MM.1S (cell line): Measurements from ENCODE around the gene SLC22A14.

Source experiments
- DNase-seq: peaks from one replicate; pipeline ENCODE4 v3.0.0-alpha.2; 2015
- H2AFZ ChIP-seq: fragments of 300-600 bp; sonication (generic); 2 replicates; pipeline ENCODE4 v1.6.0; 2016; ENCODE audit warnings: antibody characterized with exemption, low read length
- H3F3A ChIP-seq: fragments of 300-600 bp; sonication (generic); 2 replicates; pipeline ENCODE4 v1.6.1; 2016; ENCODE audit warnings: mild to moderate bottlenecking, antibody characterized with exemption, low read length, moderate library complexity, mixed read lengths; ENCODE audit not compliant: insufficient read depth
- H3K27ac ChIP-seq: fragments of 300-600 bp; sonication (generic); 2 replicates; pipeline ENCODE4 v1.5.1; 2016; ENCODE audit warnings: mild to moderate bottlenecking, low read length
- H3K27me3 ChIP-seq: fragments of 300-600 bp; sonication (generic); replicated peaks from 2 replicates; pipeline ENCODE4 v1.6.0; 2016; ENCODE audit warnings: low read length; ENCODE audit not compliant: insufficient read depth
- H3K36me3 ChIP-seq: fragments of 300-600 bp; sonication (generic); replicated peaks from 2 replicates; pipeline ENCODE4 v1.6.1; 2016; ENCODE audit warnings: mild to moderate bottlenecking, low read length, mixed read lengths; ENCODE audit not compliant: insufficient read depth
- H3K4me1 ChIP-seq: fragments of 300-600 bp; sonication (generic); 2 replicates; pipeline ENCODE4 v1.6.1; 2016; ENCODE audit warnings: low read length, mixed read lengths
- H3K4me2 ChIP-seq: fragments of 300-600 bp; sonication (generic); 2 replicates; pipeline ENCODE4 v1.6.0; 2016; ENCODE audit warnings: low read depth, low read length
- H3K4me3 ChIP-seq: fragments of 300-600 bp; sonication (generic); 2 replicates; pipeline ENCODE4 v1.5.1; 2016; ENCODE audit warnings: low read length, mixed read lengths
- H3K79me2 ChIP-seq: fragments of 300-600 bp; sonication (generic); 2 replicates; pipeline ENCODE4 v1.6.1; 2016; ENCODE audit warnings: mixed run types, low read length, mixed read lengths
- H3K9ac ChIP-seq: fragments of 300-600 bp; sonication (generic); 2 replicates; pipeline ENCODE4 v1.6.1; 2016; ENCODE audit warnings: low read length, mixed read lengths
- H3K9me2 ChIP-seq: fragments of 300-600 bp; sonication (generic); replicated peaks from 2 replicates; pipeline ENCODE4 v1.6.1; 2016; ENCODE audit warnings: mild to moderate bottlenecking, low read length, mixed read lengths; ENCODE audit not compliant: insufficient read depth
- H3K9me3 ChIP-seq: fragments of 300-600 bp; sonication (generic); replicated peaks from 2 replicates; pipeline ENCODE4 v1.6.1; 2016; ENCODE audit warnings: mild to moderate bottlenecking, low read length, mixed read lengths; ENCODE audit not compliant: insufficient read depth
- H4K20me1 ChIP-seq: fragments of 300-600 bp; sonication (generic); 2 replicates; pipeline ENCODE4 v1.6.1; 2016; ENCODE audit warnings: mild to moderate bottlenecking, low read length, moderate library complexity, mixed read lengths; ENCODE audit not compliant: insufficient read depth
- CTCF ChIP-seq: fragments of 300-600 bp; sonication (generic); IDR thresholded peaks from 2 replicates; pipeline ENCODE4 v1.5.1; 2016; ENCODE audit warnings: antibody characterized with exemption, low read length, mixed read lengths
- EZH2 ChIP-seq: fragments of 300-600 bp; sonication (generic); optimal IDR thresholded peaks from 2 replicates; pipeline ENCODE3; 2017; ENCODE audit warnings: low read depth, mild to moderate bottlenecking, antibody characterized with exemption, low read length, mixed read lengths
- EZH2phosphoT487 ChIP-seq: fragments of 300-600 bp; sonication (generic); IDR thresholded peaks from 2 replicates; pipeline ENCODE4 v1.6.1; 2018; ENCODE audit warnings: antibody characterized with exemption, low read length

SLC22A14 gene

GRCh38 chr3:38354588-38355330 lies 72.7 kb downstream of the SLC22A14 start:
- no peaks in the 10 kb centered on the region for H3K9me2 ChIP-seq
- H3K79me2 ChIP-seq, result peaks cover 10% of the 10 kb centered on the region; the same call in 1 of the 2 replicates
- no peaks in the 10 kb centered on the region for H3K4me1 ChIP-seq
- H4K20me1 ChIP-seq, result no peaks in the 10 kb centered on the region
- H3K27ac ChIP-seq, result no peak overlapping the region
- H3K36me3 ChIP-seq, result no peaks in the 10 kb centered on the region
- no peak for DNase-seq
- H3F3A ChIP-seq, result no peaks in the 10 kb centered on the region
- H3K27me3 ChIP-seq, result no peaks in the 10 kb centered on the region
- H3K4me3 ChIP-seq, result no peak overlapping the region
- no peak overlapping the region for H3K4me2 ChIP-seq
- no peak overlapping the region for H2AFZ ChIP-seq
- no peak overlapping the region for H3K9ac ChIP-seq
- H3K9me3 ChIP-seq, result no peaks in the 10 kb centered on the region
- TF ChIP-seq EZH2 (no peak), EZH2phosphoT487 (no peak), CTCF (no peak)

DNA sequence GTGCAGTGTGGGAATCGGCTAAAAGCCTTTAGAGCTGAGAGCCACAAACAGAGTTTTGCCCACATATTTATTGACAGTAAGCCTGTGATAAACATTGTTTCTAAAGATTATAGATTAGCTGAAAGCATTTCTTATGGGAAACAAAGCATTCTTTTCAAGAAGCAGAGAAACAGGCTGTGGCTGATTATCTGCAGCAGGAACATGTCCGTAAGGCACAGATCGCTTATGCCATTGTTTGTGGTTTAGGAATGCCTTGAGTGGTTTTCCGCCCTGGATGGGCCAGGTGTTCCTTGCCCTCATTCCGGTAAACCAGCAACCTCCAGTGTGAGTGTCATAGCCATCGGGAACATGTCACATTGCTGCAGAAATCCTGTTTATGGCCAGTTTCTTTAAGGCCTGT lies 76.9 kb downstream of the SLC22A14 start:
- H3K9me2 ChIP-seq, result no peaks in the 10 kb centered on the region
- no peaks in the 10 kb centered on the region for H3K4me1 ChIP-seq
- H3K4me2 ChIP-seq, result no peak overlapping the region
- no peak overlapping the region for H3K27ac ChIP-seq
- no peaks in the 10 kb centered on the region for H3K36me3 ChIP-seq
- DNase-seq, result no peak
- H3K79me2 ChIP-seq, result no peaks in the 10 kb centered on the region
- no peaks in the 10 kb centered on the region for H3F3A ChIP-seq
- no peak for TF ChIP-seq CTCF
- no peak for TF ChIP-seq EZH2
- TF ChIP-seq EZH2phosphoT487, result no peak
- no peak overlapping the region for H2AFZ ChIP-seq
- H3K27me3 ChIP-seq, result no peaks in the 10 kb centered on the region
- H3K9me3 ChIP-seq, result no peaks in the 10 kb centered on the region
- H3K9ac ChIP-seq, result no peak overlapping the region
- H3K4me3 ChIP-seq, result no peak overlapping the region
- no peaks in the 10 kb centered on the region for H4K20me1 ChIP-seq

GRCh38 chr3:38360345-38360744 lies 78.3 kb downstream of the SLC22A14 start:
- H3K4me2 ChIP-seq, result no peak overlapping the region

More at GRCh38 chr3:38360345-38360744, 78.3 kb downstream of the SLC22A14 start:
- Histone ChIP-seq H3K9me2 (no peaks in the 10 kb centered on the region), H3K79me2 (no peaks in the 10 kb centered on the region), H3K9ac (no peak overlapping the region), H3K27ac (no peak overlapping the region), H3K4me1 (no peaks in the 10 kb centered on the region), H3K9me3 (no peaks in the 10 kb centered on the region), H3K36me3 (no peaks in the 10 kb centered on the region), H3K27me3 (no peaks in the 10 kb centered on the region), H3K4me3 (no peak overlapping the region), H3F3A (no peaks in the 10 kb centered on the region), H4K20me1 (no peaks in the 10 kb centered on the region), H2AFZ (no peak overlapping the region)
- TF ChIP-seq EZH2phosphoT487, result no peak
- no peak for TF ChIP-seq EZH2
- no peak for TF ChIP-seq CTCF
- DNase-seq, result no peak
